Type B pancreatic cell (in vitro differentiated cells): Measurements from ENCODE around the gene CCBE1. TPM values are rescaled to one million over a fixed set of nuclear protein-coding genes. Genes with fewer than 3 reads are reported as not detected.

Source experiments
- DNase-seq: peaks from one replicate; pipeline ENCODE4 v3.0.0; 2021; ENCODE audit warnings: mixed read lengths; ENCODE audit not compliant: unreplicated experiment; ENCODE audit errors: extremely low spot score
- H3K27ac Mint-ChIP-seq: 2 replicates; pipeline ENCODE4 v1.8.0; 2021; ENCODE audit warnings: mild to moderate bottlenecking, mixed read lengths
- H3K27me3 Mint-ChIP-seq: 2 replicates; pipeline ENCODE4 v1.8.0; 2021; ENCODE audit warnings: mixed read lengths
- H3K36me3 Mint-ChIP-seq: 2 replicates; pipeline ENCODE4 v1.8.0; 2021; ENCODE audit warnings: mixed read lengths
- H3K4me1 Mint-ChIP-seq: one replicate; pipeline ENCODE4 v1.8.0; 2021; ENCODE audit warnings: mixed read lengths; ENCODE audit not compliant: unreplicated experiment
- H3K4me3 Mint-ChIP-seq: 2 replicates; pipeline ENCODE4 v1.8.0; 2021; ENCODE audit warnings: mild to moderate bottlenecking, mixed read lengths
- H3K9me3 Mint-ChIP-seq: 2 replicates; pipeline ENCODE4 v1.8.0; 2021; ENCODE audit warnings: mixed read lengths
- CTCF ChIP-seq: fragments of 200-600 bp; sonication (generic); conservative IDR thresholded peaks from 2 replicates; pipeline ENCODE4 v1.5.0; 2021; ENCODE audit warnings: antibody characterized with exemption, mild to moderate bottlenecking
- total RNA-seq: library from RNA; stranded (reverse); gene quantifications from 2 replicates; pipeline ENCODE4 v1.2.1, GENCODE V29; 2021; ENCODE audit warnings: low replicate concordance

The CCBE1 gene
- total RNA-seq, 1 donor from 2014 or later, result 51.3 TPM

DNA sequence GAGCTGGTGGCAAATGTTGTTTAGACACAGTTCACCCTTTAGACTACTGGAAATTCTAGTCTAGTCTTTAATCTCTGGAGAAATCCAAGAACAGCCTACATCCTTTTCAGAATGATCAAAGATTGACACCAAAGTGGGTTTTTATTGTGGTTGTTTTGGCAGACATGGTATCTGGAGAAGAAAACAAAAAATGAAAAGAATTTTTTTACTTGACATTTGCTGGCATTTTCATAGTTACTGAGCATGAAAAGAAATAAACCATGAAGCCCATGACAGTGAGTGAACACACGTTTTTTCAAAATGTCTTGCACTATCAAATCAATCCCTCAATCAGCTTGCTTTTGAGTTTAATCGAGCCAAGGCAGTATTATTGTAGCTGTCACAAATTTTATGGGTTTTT is 125.3 kb downstream of the CCBE1 start:
- Mint-ChIP-seq H3K4me3 (no peak overlapping the region), H3K9me3 (no peaks in the 10 kb centered on the region), H3K4me1 (peaks cover 59% of the 10 kb centered on the region), H3K36me3 (peaks cover 4% of the 10 kb centered on the region), H3K27me3 (peaks cover 4% of the 10 kb centered on the region), H3K27ac (no peak overlapping the region)
- TF ChIP-seq CTCF, result no peak
- DNase-seq, result no peak

DNA sequence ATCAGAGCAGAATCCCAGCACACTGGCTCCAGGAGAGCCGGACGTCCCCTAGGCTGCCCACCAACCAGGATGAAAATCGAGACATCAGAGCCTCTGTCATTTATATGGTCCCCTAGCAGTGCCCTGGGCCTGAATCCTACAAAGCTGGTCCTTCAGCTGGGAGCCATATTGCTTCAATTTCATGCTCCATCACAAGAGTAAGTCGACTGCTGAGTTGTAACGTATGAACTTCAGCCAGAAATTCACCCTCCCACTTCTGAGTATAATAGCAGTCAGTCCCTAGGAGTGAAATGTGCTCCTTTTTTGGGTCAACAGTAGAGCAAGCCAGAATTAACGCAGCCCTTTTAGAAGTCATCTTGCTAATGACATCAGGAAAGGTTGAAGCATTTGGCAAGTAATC is 126.4 kb downstream of the CCBE1 start:
- Mint-ChIP-seq H3K27ac (peak overlapping the region; percentile 19), H3K4me3 (peak overlapping the region; percentile 34), H3K4me1 (peaks cover 58% of the 10 kb centered on the region), H3K27me3 (peaks cover 4% of the 10 kb centered on the region), H3K36me3 (peaks cover 4% of the 10 kb centered on the region), H3K9me3 (no peaks in the 10 kb centered on the region)
- DNase-seq, result no peak
- no peak for TF ChIP-seq CTCF

DNA sequence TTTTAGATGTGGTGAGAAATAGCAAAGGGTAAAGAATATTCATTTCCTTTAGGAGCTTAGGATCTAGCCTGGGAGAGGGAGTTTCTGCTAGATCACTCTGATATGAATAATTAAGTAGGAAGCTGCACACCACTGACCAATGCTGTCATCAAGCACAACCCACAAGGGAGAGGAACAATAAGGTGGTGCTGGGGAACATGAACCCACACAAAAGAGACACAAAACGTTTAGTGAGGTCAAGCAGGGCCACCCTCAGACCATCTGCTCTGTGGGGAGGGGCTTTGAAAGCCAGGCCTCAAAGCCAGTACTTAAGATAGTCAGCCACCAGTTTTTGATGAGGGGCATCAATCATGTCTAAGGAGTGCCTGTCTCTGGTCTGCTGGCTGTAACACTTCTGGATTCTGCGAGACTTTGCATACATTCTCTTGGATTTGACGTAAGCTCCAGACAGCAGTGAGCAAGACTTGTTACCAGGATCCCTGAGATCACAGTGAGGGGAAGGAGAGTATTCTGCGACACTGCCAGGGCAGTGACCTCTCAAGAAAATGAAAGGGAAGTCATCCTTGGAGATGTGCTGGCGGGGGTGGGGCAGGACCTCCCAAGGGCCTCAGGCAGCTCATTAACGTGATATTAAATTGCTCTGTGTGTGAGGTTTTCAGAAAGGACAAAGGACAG is 127.0 kb downstream of the CCBE1 start:
- peaks cover 4% of the 10 kb centered on the region for H3K27me3 Mint-ChIP-seq
- no peaks in the 10 kb centered on the region for H3K9me3 Mint-ChIP-seq
- H3K4me3 Mint-ChIP-seq, result peak overlapping the region; percentile 34
- no peak for DNase-seq
- H3K36me3 Mint-ChIP-seq, result peaks cover 4% of the 10 kb centered on the region
- no peak for TF ChIP-seq CTCF
- peaks cover 59% of the 10 kb centered on the region for H3K4me1 Mint-ChIP-seq
- H3K27ac Mint-ChIP-seq, result peak overlapping the region; percentile 19

DNA sequence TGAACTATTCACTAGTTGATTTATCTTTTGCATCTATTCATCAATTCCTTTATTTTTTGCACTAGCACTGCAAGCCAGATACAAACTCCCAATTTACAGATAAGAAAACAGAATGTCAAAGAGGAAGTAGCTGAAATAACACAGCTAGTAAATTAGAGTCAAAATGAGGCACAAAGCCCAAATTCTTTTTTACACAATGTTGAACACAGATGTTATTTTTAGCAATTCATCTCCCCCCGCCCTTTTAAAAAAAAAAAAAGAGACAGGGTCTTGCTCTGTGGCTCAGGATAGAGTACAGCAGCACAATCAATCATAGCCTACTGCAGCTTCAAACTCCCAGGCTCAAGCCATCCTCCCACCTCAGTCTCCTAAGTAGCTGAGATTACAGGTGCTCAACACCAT is 127.8 kb downstream of the CCBE1 start:
- H3K4me3 Mint-ChIP-seq, result no peak overlapping the region

GRCh38 chr18:59567431-59567830 is 129.8 kb downstream of the CCBE1 start:
- TF ChIP-seq CTCF, result no peak
- Mint-ChIP-seq H3K27me3 (peaks cover 4% of the 10 kb centered on the region), H3K27ac (no peak overlapping the region), H3K36me3 (peaks cover 10% of the 10 kb centered on the region), H3K4me3 (peak overlapping the region; percentile 42), H3K4me1 (peaks cover 62% of the 10 kb centered on the region), H3K9me3 (peaks cover 6% of the 10 kb centered on the region)
- no peak for DNase-seq

More for the DNA sequence above, 127.8 kb downstream of the CCBE1 start:
- Mint-ChIP-seq H3K4me1 (peaks cover 67% of the 10 kb centered on the region), H3K36me3 (peaks cover 10% of the 10 kb centered on the region), H3K9me3 (peaks cover 5% of the 10 kb centered on the region), H3K27ac (no peak overlapping the region), H3K27me3 (peaks cover 4% of the 10 kb centered on the region)
- TF ChIP-seq CTCF, result no peak
- no peak for DNase-seq
